ENCODE measurements around the gene PACSIN1.

The PACSIN1 gene

DNA sequence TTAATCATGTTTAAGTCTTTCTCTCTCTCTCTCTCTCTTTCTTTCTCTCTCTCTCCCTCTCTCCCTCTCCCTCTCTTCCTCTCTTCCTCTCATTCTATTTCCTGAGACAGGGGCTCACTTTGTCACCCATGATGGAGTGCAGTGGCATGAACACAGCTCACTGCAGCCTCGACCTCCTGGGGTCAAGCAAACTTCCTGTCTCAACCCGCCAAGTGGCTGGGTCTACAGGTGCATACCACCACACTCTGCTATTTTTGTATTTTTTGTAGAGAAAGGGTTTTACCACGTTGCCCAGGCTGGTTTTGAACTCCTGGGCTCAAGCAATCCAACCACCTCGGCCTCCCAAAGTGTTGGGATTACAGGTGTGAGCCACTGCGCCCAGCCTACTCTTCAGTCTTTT is 24.4 kb upstream of the PACSIN1 start:
- DNase-seq (ENCODE audit: low read depth), result no peak
- TF ChIP-seq, protein P1, sequence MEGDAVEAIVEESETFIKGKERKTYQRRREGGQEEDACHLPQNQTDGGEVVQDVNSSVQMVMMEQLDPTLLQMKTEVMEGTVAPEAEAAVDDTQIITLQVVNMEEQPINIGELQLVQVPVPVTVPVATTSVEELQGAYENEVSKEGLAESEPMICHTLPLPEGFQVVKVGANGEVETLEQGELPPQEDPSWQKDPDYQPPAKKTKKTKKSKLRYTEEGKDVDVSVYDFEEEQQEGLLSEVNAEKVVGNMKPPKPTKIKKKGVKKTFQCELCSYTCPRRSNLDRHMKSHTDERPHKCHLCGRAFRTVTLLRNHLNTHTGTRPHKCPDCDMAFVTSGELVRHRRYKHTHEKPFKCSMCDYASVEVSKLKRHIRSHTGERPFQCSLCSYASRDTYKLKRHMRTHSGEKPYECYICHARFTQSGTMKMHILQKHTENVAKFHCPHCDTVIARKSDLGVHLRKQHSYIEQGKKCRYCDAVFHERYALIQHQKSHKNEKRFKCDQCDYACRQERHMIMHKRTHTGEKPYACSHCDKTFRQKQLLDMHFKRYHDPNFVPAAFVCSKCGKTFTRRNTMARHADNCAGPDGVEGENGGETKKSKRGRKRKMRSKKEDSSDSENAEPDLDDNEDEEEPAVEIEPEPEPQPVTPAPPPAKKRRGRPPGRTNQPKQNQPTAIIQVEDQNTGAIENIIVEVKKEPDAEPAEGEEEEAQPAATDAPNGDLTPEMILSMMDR (IDR thresholded peaks at IDR 0.05; ENCODE audit: low read depth, low read length, missing control alignments), result no peak
- H3K4me3 ChIP-seq (ENCODE audit: low read depth, low read length), result no peak overlapping the region

DNA sequence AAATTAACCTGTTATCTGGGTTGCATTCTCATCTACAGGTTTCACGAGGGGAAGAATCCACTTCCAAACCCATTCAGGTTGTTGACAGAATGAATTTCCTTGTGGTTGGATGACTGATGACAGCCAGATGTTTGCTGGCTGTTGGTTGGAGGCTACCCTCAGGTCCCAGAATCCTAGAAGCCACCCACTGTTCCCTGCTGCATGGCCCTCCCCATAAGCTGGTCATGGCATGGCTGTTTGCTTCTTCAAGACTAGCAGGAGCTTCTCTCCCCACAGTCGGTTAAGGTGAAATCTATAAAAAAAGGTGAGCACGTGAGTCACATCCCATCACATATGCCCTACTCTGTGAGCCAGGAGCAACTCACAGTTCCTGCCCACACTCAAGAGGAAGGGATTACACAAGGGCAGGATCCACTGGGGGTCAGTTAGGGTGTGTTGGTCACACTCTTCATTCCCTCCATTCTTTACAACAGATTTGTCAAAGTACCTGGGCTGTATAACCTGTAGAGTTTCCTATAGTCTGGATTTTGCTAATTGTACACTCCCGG is 20.5 kb upstream of the PACSIN1 start:
- no peak overlapping the region for H3K4me3 ChIP-seq (ENCODE audit: low read depth, low read length)
- no peak for DNase-seq (ENCODE audit: low read depth)
- TF ChIP-seq, protein P1 (IDR thresholded peaks at IDR 0.05; ENCODE audit: low read depth, low read length, missing control alignments), result no peak

DNA sequence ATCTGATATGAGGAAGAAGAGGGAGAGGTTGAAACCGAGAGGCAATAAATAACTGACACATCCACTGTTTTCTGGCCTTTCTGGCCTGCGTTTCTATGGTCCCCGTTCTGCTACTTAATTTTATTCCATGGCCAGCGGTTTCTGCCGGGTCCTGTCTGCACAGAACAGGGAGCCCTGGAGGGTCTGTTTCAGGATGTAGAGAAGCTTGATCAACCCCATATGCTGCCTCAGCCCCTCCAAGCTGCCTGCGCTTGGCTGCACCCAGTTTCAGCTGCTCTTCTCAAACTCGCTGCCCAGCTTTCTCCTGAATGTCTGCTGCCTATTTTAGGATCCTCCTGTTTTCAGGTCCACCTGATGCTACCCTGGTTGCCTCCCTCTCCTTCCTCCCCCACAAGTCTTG is 18.5 kb upstream of the PACSIN1 start:
- TF ChIP-seq, protein P1 (IDR thresholded peaks at IDR 0.05; ENCODE audit: low read depth, low read length, missing control alignments), result no peak
- H3K4me3 ChIP-seq (ENCODE audit: low read depth, low read length), result no peak overlapping the region
- no peak for DNase-seq (ENCODE audit: low read depth)

DNA sequence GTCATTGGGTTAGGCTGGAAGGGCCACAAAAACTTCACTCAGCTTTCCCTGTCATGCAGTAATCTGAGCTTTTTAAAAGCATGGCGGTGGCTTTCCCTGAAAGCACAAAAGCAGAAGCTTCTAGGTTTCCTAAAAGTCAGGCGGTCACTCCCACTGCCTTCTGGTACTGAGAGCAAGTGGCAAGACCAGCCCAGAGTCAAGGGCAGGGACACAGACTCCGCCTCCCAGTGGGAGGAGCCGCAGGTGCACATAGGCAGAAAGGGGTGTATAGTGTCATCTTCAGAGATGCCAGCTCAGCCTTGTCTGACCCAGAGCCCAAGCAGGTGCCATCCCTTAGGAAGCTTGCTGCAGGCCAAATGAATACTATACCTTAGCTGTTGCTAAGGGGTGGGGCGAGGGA is 18.0 kb upstream of the PACSIN1 start:
- no peak for DNase-seq (ENCODE audit: low read depth)
- H3K4me3 ChIP-seq (ENCODE audit: low read depth, low read length), result no peak overlapping the region
- TF ChIP-seq, protein P1 (IDR thresholded peaks at IDR 0.05; ENCODE audit: low read depth, low read length, missing control alignments), result no peak

DNA sequence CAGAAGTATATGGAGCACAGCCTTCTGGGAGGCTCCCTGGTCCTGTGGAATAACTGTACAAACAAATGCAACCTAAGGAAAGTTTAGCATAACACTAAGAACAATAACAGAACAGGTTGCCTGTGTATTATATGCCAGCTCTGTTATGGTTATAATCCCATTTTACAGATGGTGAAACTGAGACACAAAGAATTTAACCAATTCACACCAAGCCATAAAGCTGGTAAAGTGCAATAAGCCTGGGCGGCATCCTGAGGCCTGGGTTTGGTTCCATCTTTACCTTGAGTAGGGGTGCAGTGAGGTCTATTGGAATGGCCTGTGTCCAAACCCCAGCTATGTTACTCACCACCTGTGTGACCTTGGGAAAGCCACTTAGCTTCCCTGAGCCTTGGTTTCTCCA is 14.7 kb upstream of the PACSIN1 start:
- H3K4me3 ChIP-seq (ENCODE audit: low read depth, low read length), result no peak overlapping the region
- DNase-seq (ENCODE audit: low read depth), result no peak
- TF ChIP-seq, protein P1 (IDR thresholded peaks at IDR 0.05; ENCODE audit: low read depth, low read length, missing control alignments), result no peak

DNA sequence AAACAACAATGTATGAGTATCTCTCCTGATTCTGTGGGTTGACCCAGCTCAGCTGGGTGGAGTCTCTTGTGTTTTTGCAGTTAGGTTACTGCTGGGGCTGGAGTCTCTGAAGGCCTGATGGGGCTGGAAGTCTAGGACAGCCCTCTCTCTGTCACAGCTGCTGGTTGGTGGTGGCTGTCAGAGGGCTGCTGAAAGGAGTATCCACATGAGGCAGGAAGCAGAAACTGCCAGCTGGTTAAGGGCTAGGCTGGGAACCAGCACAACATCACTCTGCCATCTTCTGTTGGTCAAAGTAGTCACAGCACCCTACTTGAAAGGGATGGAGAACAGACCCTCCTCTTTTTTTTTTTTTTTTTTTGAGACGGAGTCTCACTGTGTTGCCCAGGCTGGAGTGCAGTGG is 10.0 kb upstream of the PACSIN1 start:
- no peak for DNase-seq (ENCODE audit: low read depth)
- H3K4me3 ChIP-seq (ENCODE audit: low read depth, low read length), result no peak overlapping the region
- TF ChIP-seq, protein P1 (IDR thresholded peaks at IDR 0.05; ENCODE audit: low read depth, low read length, missing control alignments), result no peak

DNA sequence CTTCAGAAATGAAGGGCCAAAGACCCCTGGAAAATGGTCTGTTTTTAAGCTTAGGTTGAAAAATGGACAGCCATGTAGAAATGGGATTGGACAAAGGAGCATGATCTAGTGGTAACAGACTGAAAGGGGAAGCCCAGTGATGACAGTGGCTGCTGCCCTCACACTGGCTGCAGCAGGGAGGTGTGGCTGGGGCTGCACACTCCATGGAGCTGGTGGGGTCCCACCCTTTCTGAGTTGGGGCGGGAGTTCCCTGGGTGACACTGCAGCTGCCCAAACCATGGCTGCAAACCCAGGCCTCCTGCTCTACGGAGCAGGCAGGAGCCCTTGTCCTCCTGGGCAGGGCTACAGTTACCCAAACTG is 8.5 kb upstream of the PACSIN1 start:
- TF ChIP-seq, protein P1 (IDR thresholded peaks at IDR 0.05; ENCODE audit: low read depth, low read length, missing control alignments), result no peak

More for the DNA sequence above, 8.5 kb upstream of the PACSIN1 start:
- no peak overlapping the region for H3K4me3 ChIP-seq (ENCODE audit: low read depth, low read length)
- no peak for DNase-seq (ENCODE audit: low read depth)

All from GM12864 (cell line).